Measurements from ENCODE around the gene METTL14.

Gene METTL14

GRCh38 chr4:118756429-118756828 lies 71.2 kb downstream of the METTL14 start:
- TF ChIP-seq Cebpa-rat (IDR thresholded peaks at IDR 0.05): no peak
- Histone ChIP-seq H3K27ac (no peak overlapping the region), H3K4me2 (no peak overlapping the region), H3K9me3 (no peaks in the 10 kb centered on the region), H3K4me1 (no peaks in the 10 kb centered on the region), H3K9ac (no peak overlapping the region), H4K20me1 (no peaks in the 10 kb centered on the region), H3K36me3 (peaks cover 29% of the 10 kb centered on the region), H3K4me3 (no peak overlapping the region), H3K27me3 (no peaks in the 10 kb centered on the region)

GRCh38 chr4:118756958-118757357 lies 71.8 kb downstream of the METTL14 start:
- Histone ChIP-seq H4K20me1 (no peaks in the 10 kb centered on the region), H3K4me2 (no peak overlapping the region), H3K27me3 (no peaks in the 10 kb centered on the region), H3K36me3 (peaks cover 24% of the 10 kb centered on the region), H3K9ac (no peak overlapping the region), H3K27ac (no peak overlapping the region), H3K4me1 (no peaks in the 10 kb centered on the region), H3K4me3 (no peak overlapping the region), H3K9me3 (no peaks in the 10 kb centered on the region)
- no peak for TF ChIP-seq Cebpa-rat (IDR thresholded peaks at IDR 0.05)

DNA sequence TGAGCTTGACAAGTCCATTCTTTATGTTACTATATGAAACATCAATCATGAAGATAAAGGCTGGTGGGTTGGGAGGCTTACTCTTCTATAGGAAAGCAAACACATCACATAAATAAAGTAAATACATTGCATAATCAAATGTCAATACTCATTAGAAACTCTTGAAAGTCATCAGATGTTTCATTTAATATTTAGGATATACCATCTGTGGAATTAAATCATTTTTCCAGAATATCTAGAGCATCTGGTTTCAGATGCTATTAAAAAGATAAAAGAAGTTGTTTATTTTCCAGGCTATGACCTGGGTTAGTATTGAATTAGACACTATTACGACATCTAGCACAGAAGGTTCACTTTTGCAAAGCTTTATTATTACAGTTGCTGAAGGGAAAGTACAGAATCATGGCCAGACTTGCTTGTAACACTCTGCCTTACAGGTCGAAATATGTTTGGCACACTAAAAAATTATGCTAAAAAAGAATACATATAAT lies 72.6 kb downstream of the METTL14 start:
- no peaks in the 10 kb centered on the region for H3K4me1 ChIP-seq
- no peaks in the 10 kb centered on the region for H3K27me3 ChIP-seq
- H3K9ac ChIP-seq: no peak overlapping the region
- H3K4me2 ChIP-seq: no peak overlapping the region
- peaks cover 20% of the 10 kb centered on the region for H3K36me3 ChIP-seq
- no peak for TF ChIP-seq Cebpa-rat (IDR thresholded peaks at IDR 0.05)
- H3K4me3 ChIP-seq: no peak overlapping the region
- H4K20me1 ChIP-seq: no peaks in the 10 kb centered on the region
- H3K27ac ChIP-seq: no peak overlapping the region
- H3K9me3 ChIP-seq: no peaks in the 10 kb centered on the region

GRCh38 chr4:118758293-118758692 lies 73.1 kb downstream of the METTL14 start:
- H3K9ac ChIP-seq: no peak overlapping the region
- no peak overlapping the region for H3K4me3 ChIP-seq
- no peak overlapping the region for H3K4me2 ChIP-seq
- no peaks in the 10 kb centered on the region for H3K27me3 ChIP-seq
- H4K20me1 ChIP-seq: no peaks in the 10 kb centered on the region
- H3K27ac ChIP-seq: no peak overlapping the region
- H3K9me3 ChIP-seq: no peaks in the 10 kb centered on the region
- no peak for TF ChIP-seq Cebpa-rat (IDR thresholded peaks at IDR 0.05)
- no peaks in the 10 kb centered on the region for H3K4me1 ChIP-seq
- H3K36me3 ChIP-seq: peaks cover 21% of the 10 kb centered on the region

- Histone ChIP-seq H3K27ac (no peak overlapping the region), H3K27me3 (no peaks in the 10 kb centered on the region), H3K9me3 (no peaks in the 10 kb centered on the region), H4K20me1 (no peaks in the 10 kb centered on the region), H3K36me3 (peaks cover 31% of the 10 kb centered on the region), H3K4me2 (no peak overlapping the region), H3K9ac (no peak overlapping the region), H3K4me3 (no peak overlapping the region), H3K4me1 (no peaks in the 10 kb centered on the region)
- TF ChIP-seq Cebpa-rat (IDR thresholded peaks at IDR 0.05): no peak
Measured at GRCh38 chr4:118759481-118759880, 74.3 kb downstream of the METTL14 start.

GRCh38 chr4:118760092-118760491 lies 74.9 kb downstream of the METTL14 start:
- H3K4me3 ChIP-seq: no peak overlapping the region

GRCh38 chr4:118760493-118760892 lies 75.3 kb downstream of the METTL14 start:
- H3K27me3 ChIP-seq: no peaks in the 10 kb centered on the region
- H3K9me3 ChIP-seq: no peaks in the 10 kb centered on the region
- H3K4me3 ChIP-seq: no peak overlapping the region
- no peak overlapping the region for H3K9ac ChIP-seq
- no peak for TF ChIP-seq Cebpa-rat (IDR thresholded peaks at IDR 0.05)
- H3K36me3 ChIP-seq: peaks cover 34% of the 10 kb centered on the region
- no peak overlapping the region for H3K27ac ChIP-seq
- H3K4me1 ChIP-seq: no peaks in the 10 kb centered on the region
- H4K20me1 ChIP-seq: no peaks in the 10 kb centered on the region
- H3K4me2 ChIP-seq: no peak overlapping the region

More at GRCh38 chr4:118760092-118760491, 74.9 kb downstream of the METTL14 start:
- no peaks in the 10 kb centered on the region for H3K9me3 ChIP-seq
- no peaks in the 10 kb centered on the region for H3K4me1 ChIP-seq
- H3K4me2 ChIP-seq: no peak overlapping the region
- no peak overlapping the region for H3K27ac ChIP-seq
- no peak for TF ChIP-seq Cebpa-rat (IDR thresholded peaks at IDR 0.05)
- H4K20me1 ChIP-seq: no peaks in the 10 kb centered on the region
- H3K36me3 ChIP-seq: peaks cover 34% of the 10 kb centered on the region
- no peaks in the 10 kb centered on the region for H3K27me3 ChIP-seq
- H3K9ac ChIP-seq: no peak overlapping the region

- H3K27me3 ChIP-seq: no peaks in the 10 kb centered on the region
- no peak overlapping the region for H3K4me2 ChIP-seq
- no peak overlapping the region for H3K4me3 ChIP-seq
- no peak for TF ChIP-seq Cebpa-rat (IDR thresholded peaks at IDR 0.05)
- no peaks in the 10 kb centered on the region for H3K4me1 ChIP-seq
- H3K36me3 ChIP-seq: peaks cover 35% of the 10 kb centered on the region
- H3K9me3 ChIP-seq: no peaks in the 10 kb centered on the region
- no peak overlapping the region for H3K9ac ChIP-seq
- no peaks in the 10 kb centered on the region for H4K20me1 ChIP-seq
- H3K27ac ChIP-seq: no peak overlapping the region
Measured at GRCh38 chr4:118761397-118762016, 76.3 kb downstream of the METTL14 start.

- H3K4me1 ChIP-seq: no peaks in the 10 kb centered on the region
- no peaks in the 10 kb centered on the region for H3K9me3 ChIP-seq
- peaks cover 37% of the 10 kb centered on the region for H3K36me3 ChIP-seq
- H3K4me2 ChIP-seq: no peak overlapping the region
- TF ChIP-seq Cebpa-rat (IDR thresholded peaks at IDR 0.05): no peak
- H3K9ac ChIP-seq: no peak overlapping the region
- H3K27me3 ChIP-seq: no peaks in the 10 kb centered on the region
- no peaks in the 10 kb centered on the region for H4K20me1 ChIP-seq
- H3K4me3 ChIP-seq: no peak overlapping the region
- H3K27ac ChIP-seq: no peak overlapping the region
Measured at GRCh38 chr4:118762155-118762554, 77.0 kb downstream of the METTL14 start.

DNA sequence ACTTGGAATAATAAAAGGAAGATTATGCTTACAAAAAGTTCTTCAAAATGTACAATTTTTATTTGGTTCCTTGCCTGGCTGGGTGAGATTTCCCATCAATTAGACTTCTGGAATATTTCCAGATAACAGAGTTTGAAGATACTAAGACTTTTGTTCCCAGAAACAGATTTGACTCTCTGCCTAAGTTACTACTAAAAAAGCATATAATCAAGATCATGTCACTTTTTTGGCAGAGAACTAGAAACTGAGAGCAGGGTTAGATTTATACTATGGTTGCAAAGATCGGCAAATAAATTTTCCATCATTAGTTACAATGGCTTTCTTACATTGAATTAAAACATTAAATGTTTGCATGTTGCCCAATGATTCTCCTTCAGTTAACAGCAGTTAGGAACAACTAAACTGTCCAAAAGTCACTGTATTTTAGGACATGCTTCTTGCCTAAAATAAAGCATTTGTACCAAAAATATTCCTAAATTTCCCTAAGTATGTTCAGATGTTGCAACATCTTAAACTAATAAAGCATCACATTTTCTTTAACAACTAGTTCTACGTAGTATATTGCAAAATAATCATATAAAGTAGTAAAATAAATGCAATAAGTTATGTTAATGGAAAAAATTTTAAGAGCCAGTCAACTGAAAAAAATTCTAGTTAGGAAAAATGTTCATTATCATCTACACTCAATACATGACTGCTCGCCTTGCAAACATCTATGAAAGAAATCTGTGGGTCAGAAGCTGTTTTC lies 77.7 kb downstream of the METTL14 start:
- Histone ChIP-seq H3K27me3 (no peaks in the 10 kb centered on the region), H3K4me1 (no peaks in the 10 kb centered on the region), H3K4me3 (no peak overlapping the region), H3K9me3 (no peaks in the 10 kb centered on the region), H3K27ac (no peak overlapping the region), H3K36me3 (peaks cover 42% of the 10 kb centered on the region), H4K20me1 (no peaks in the 10 kb centered on the region), H3K9ac (no peak overlapping the region), H3K4me2 (no peak overlapping the region)
- TF ChIP-seq Cebpa-rat (IDR thresholded peaks at IDR 0.05): no peak; the same call in 1 of the 2 replicates

Measured in BLaER1 (cell line).